Neuron (in vitro differentiated cells): Measurements from ENCODE around the gene LGR5.

Experiments
- H2AFZ ChIP-seq: one replicate; pipeline ENCODE4 v1.6.1; 2013; ENCODE audit warnings: low read depth, mild to moderate bottlenecking, inconsistent platforms, low read length, moderate library complexity
- H3K27me3 ChIP-seq: one replicate; pipeline ENCODE4 v1.6.1; 2013; ENCODE audit warnings: low read length; ENCODE audit not compliant: insufficient read depth
- H3K36me3 ChIP-seq: one replicate; pipeline ENCODE4 v1.6.1; 2013; ENCODE audit warnings: low read length; ENCODE audit not compliant: insufficient read depth
- H3K4me1 ChIP-seq: one replicate; pipeline ENCODE4 v1.6.1; 2013; ENCODE audit warnings: low read length; ENCODE audit not compliant: insufficient read depth
- H3K4me3 ChIP-seq: 2 replicates; pipeline ENCODE4 v1.5.1; 2013; ENCODE audit warnings: mild to moderate bottlenecking, low read length, moderate library complexity
- H3K9me3 ChIP-seq: one replicate; pipeline ENCODE4 v1.6.1; 2013; ENCODE audit warnings: low read length

Gene LGR5, protein sequence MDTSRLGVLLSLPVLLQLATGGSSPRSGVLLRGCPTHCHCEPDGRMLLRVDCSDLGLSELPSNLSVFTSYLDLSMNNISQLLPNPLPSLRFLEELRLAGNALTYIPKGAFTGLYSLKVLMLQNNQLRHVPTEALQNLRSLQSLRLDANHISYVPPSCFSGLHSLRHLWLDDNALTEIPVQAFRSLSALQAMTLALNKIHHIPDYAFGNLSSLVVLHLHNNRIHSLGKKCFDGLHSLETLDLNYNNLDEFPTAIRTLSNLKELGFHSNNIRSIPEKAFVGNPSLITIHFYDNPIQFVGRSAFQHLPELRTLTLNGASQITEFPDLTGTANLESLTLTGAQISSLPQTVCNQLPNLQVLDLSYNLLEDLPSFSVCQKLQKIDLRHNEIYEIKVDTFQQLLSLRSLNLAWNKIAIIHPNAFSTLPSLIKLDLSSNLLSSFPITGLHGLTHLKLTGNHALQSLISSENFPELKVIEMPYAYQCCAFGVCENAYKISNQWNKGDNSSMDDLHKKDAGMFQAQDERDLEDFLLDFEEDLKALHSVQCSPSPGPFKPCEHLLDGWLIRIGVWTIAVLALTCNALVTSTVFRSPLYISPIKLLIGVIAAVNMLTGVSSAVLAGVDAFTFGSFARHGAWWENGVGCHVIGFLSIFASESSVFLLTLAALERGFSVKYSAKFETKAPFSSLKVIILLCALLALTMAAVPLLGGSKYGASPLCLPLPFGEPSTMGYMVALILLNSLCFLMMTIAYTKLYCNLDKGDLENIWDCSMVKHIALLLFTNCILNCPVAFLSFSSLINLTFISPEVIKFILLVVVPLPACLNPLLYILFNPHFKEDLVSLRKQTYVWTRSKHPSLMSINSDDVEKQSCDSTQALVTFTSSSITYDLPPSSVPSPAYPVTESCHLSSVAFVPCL

DNA sequence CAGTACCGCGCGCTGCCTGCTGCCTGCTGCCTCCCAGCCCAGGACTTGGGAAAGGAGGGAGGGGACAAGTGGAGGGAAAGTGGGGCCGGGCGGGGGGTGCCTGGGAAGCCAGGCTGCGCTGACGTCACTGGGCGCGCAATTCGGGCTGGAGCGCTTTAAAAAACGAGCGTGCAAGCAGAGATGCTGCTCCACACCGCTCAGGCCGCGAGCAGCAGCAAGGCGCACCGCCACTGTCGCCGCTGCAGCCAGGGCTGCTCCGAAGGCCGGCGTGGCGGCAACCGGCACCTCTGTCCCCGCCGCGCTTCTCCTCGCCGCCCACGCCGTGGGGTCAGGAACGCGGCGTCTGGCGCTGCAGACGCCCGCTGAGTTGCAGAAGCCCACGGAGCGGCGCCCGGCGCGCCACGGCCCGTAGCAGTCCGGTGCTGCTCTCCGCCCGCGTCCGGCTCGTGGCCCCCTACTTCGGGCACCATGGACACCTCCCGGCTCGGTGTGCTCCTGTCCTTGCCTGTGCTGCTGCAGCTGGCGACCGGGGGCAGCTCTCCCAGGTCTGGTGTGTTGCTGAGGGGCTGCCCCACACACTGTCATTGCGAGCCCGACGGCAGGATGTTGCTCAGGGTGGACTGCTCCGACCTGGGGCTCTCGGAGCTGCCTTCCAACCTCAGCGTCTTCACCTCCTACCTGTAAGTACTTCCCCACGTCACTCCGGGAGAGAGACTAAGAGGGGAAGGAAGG, at the start of gene LGR5:
Gene LGR5, plus strand, starts transcription at position 186 of the 732 bp plus-strand sequence. Its CDS starts 283 bp downstream, at position 469.
- Histone ChIP-seq H2AFZ (peak within 1 kb of the TSS; percentile 84), H3K4me1 (peaks cover 17% of the 10 kb centered on the region), H3K4me3 (peak within 1 kb of the TSS; percentile 53), H3K36me3 (no peaks in the 10 kb centered on the region), H3K27me3 (peaks cover 18% of the 10 kb centered on the region), H3K9me3 (peaks cover 6% of the 10 kb centered on the region)

GRCh38 chr12:71392521-71393145, 47.0 kb upstream of the LGR5 start:
- Histone ChIP-seq H2AFZ (no peak overlapping the region), H3K27me3 (no peaks in the 10 kb centered on the region), H3K36me3 (no peaks in the 10 kb centered on the region), H3K9me3 (no peaks in the 10 kb centered on the region), H3K4me3 (no peak overlapping the region), H3K4me1 (no peaks in the 10 kb centered on the region)

DNA sequence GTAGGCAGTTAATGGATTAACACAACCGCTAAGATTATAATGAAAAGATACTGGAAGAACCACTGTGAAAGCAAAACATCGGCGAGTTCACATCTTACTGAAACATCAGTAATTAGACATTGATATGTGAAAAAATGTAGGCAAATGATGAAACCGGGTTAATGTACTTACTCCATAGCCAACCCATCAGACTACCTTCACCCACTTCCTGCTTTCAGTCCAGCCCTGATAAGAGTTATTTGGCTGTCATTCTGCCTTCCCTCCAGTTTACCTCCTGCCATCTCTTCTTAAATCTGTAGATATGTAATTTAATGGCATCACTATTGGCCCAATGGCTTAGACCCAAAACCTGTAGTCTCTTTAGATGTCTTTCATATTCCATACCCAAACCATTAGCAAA, 46.0 kb upstream of the LGR5 start:
- Histone ChIP-seq H3K4me3 (no peak overlapping the region), H2AFZ (no peak overlapping the region), H3K9me3 (no peaks in the 10 kb centered on the region), H3K36me3 (no peaks in the 10 kb centered on the region), H3K4me1 (no peaks in the 10 kb centered on the region), H3K27me3 (no peaks in the 10 kb centered on the region)

DNA sequence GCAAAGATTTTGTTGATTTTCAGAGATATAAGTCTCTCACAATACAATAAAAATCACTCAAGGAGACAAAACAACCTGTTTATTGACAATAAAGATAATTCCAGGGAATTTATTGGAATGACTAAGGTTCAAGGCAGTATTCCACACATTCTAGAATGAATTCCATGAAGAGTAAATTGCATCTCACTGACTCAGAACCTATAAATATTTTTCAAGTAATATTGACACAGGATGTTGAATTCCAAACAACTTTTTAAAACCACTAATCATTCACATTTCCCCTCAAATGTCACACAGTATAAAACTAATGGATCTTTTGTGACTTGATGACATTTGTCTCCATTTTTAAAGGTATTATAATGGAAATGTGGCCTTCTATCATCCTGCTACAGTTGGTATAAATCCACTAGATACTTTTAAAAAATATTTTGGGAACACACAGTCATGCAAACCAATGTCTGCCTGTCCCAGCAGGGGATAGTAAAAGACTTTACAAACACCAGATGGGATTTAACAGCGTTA, 42.1 kb upstream of the LGR5 start:
- Histone ChIP-seq H3K9me3 (no peaks in the 10 kb centered on the region), H3K4me3 (no peak overlapping the region), H3K4me1 (no peaks in the 10 kb centered on the region), H3K36me3 (no peaks in the 10 kb centered on the region), H2AFZ (no peak overlapping the region), H3K27me3 (no peaks in the 10 kb centered on the region)

GRCh38 chr12:71399197-71399596, 40.4 kb upstream of the LGR5 start:
- H3K4me1 ChIP-seq: no peaks in the 10 kb centered on the region
- H3K27me3 ChIP-seq: no peaks in the 10 kb centered on the region
- H3K36me3 ChIP-seq: no peaks in the 10 kb centered on the region
- H3K4me3 ChIP-seq: no peak overlapping the region
- H3K9me3 ChIP-seq: no peaks in the 10 kb centered on the region
- no peak overlapping the region for H2AFZ ChIP-seq

DNA sequence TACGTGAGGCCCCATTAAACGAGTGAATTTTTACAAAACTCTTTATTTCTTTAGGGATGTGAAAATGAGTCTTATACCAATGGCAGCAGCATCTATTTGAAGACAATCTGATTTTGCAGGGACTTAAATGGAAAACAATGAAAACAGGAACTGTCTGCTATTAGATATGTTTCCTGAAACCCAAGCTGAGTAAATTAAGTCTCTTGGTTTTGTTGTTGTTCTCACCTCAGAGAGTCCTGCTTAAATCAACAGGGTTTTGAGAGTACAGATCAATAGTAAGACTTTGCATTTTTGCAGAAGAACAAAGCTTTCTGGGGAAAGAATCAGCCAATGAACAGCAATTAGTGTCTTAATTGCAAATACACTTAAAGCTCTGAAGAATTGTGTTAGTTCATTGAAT, 39.1 kb upstream of the LGR5 start:
- no peak overlapping the region for H2AFZ ChIP-seq
- no peaks in the 10 kb centered on the region for H3K4me1 ChIP-seq
- H3K4me3 ChIP-seq: no peak overlapping the region
- H3K36me3 ChIP-seq: no peaks in the 10 kb centered on the region
- no peaks in the 10 kb centered on the region for H3K9me3 ChIP-seq
- no peaks in the 10 kb centered on the region for H3K27me3 ChIP-seq

GRCh38 chr12:71405884-71406283, 33.7 kb upstream of the LGR5 start:
- H3K4me1 ChIP-seq: no peaks in the 10 kb centered on the region
- no peaks in the 10 kb centered on the region for H3K36me3 ChIP-seq

DNA sequence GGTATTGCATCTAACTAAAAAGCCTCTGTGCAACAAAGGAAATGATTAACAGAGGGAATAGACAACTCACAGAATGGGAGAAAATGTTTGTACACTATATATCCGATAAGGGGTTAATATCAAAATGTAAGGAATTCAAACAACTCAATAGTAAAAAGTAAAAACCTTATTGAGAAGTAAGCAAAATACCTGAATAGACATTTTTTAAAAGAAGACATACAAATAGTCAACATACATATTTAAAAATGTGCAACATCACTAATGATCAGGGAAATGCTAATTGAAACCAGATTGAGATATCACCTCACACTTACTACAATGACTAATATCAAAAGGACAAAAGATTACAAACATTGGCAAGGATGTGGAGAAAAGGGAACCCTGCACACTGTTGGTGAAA, 31.9 kb upstream of the LGR5 start:
- no peaks in the 10 kb centered on the region for H3K9me3 ChIP-seq
- H3K36me3 ChIP-seq: no peaks in the 10 kb centered on the region
- H3K4me1 ChIP-seq: no peaks in the 10 kb centered on the region
- no peak overlapping the region for H2AFZ ChIP-seq
- no peak overlapping the region for H3K4me3 ChIP-seq
- H3K27me3 ChIP-seq: no peaks in the 10 kb centered on the region

More at GRCh38 chr12:71405884-71406283, 33.7 kb upstream of the LGR5 start:
- Histone ChIP-seq H3K4me3 (no peak overlapping the region), H3K9me3 (no peaks in the 10 kb centered on the region), H3K27me3 (no peaks in the 10 kb centered on the region), H2AFZ (no peak overlapping the region)

DNA sequence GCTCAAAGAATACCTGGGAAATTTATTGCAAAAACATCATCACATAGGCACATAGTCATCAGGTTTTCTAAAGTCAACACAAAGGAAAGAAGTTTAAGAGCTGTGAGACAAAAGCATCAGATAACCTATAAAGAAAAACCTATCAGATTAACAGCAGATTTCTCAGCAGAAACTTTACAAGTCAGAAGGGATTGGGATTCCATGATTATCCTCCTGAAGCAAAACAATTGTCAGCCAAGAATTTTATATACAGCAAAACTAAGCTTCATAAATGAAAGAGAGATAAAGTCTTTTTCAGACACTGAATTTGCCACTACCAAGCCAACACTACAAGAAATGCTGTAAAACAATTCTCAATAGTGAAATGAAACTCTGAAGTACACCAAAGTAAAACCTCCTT, 28.8 kb upstream of the LGR5 start:
- H3K27me3 ChIP-seq: no peaks in the 10 kb centered on the region
- no peaks in the 10 kb centered on the region for H3K36me3 ChIP-seq
- no peaks in the 10 kb centered on the region for H3K9me3 ChIP-seq
- H3K4me3 ChIP-seq: no peak overlapping the region
- H3K4me1 ChIP-seq: no peaks in the 10 kb centered on the region
- H2AFZ ChIP-seq: no peak overlapping the region

DNA sequence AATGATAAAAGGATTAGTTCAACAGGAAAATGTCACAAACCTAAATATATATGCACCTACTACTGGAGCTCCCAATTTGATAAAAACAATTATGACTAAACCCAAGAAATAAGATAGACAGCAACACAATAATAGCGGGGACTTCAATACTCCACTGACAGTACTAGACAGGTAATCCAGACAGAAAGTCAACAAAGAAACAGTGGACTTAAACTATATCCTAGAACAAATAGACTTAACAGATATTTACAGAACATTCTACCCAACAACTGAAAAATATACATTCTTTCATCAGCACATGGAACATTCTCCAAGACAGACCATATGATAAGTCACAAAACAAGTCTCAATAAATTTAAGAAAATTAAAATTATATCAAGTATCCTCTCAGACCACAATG, 28.0 kb upstream of the LGR5 start:
- Histone ChIP-seq H3K4me3 (no peak overlapping the region), H3K27me3 (no peaks in the 10 kb centered on the region), H3K9me3 (no peaks in the 10 kb centered on the region), H3K4me1 (no peaks in the 10 kb centered on the region), H2AFZ (no peak overlapping the region), H3K36me3 (no peaks in the 10 kb centered on the region)

GRCh38 chr12:71415336-71416231, 24.0 kb upstream of the LGR5 start:
- Histone ChIP-seq H3K27me3 (no peaks in the 10 kb centered on the region), H3K4me1 (peaks cover 2% of the 10 kb centered on the region), H2AFZ (no peak overlapping the region), H3K36me3 (no peaks in the 10 kb centered on the region), H3K9me3 (no peaks in the 10 kb centered on the region), H3K4me3 (no peak overlapping the region)

DNA sequence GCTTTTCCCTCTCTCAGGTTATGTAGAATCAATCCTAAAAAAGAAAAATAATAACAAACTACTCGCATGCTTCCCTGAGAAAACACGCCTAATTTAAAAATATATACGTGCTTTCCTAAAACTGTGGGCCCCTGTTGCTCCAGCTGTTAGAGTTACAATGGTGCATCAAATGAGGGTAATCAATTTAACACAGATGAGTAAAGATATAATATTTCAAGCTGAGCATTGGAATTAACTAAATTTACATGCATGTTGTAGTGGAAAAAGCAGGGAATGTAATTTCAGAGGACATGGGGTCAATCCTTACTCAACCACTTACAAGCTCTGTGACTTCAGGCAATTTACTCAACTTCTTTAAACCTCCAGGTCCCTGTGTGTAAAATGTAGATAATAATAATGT, 22.4 kb upstream of the LGR5 start:
- no peak overlapping the region for H2AFZ ChIP-seq
- H3K4me3 ChIP-seq: no peak overlapping the region
- no peaks in the 10 kb centered on the region for H3K9me3 ChIP-seq

More for the DNA sequence above, 22.4 kb upstream of the LGR5 start:
- H3K36me3 ChIP-seq: no peaks in the 10 kb centered on the region
- H3K4me1 ChIP-seq: peaks cover 2% of the 10 kb centered on the region
- no peaks in the 10 kb centered on the region for H3K27me3 ChIP-seq
